WTC11 (cell line): ENCODE results near the gene PTPRN2. TPM values are rescaled to one million over a fixed set of nuclear protein-coding genes. Genes with fewer than 3 reads are reported as not detected.

Experiments
- ATAC-seq: fragments of 200-7000 bp; cut with Tn5 transposase; 2 replicates; pipeline ENCODE4 v1.10.0; 2021; ENCODE audit warnings: mild to moderate bottlenecking, moderate library complexity
- CTCF ChIA-PET: fragments of 300-600 bp; sonication (Branson Sonifier 250); formaldehyde crosslinking; loops from one replicate; lab custom pipeline; 2021; ENCODE audit warnings: antibody characterized with exemption; lab: Charles Lee
- POLR2A ChIA-PET: fragments of 350-600 bp; sonication (Branson Sonifier 250); formaldehyde crosslinking; loops from one replicate; lab custom pipeline; 2021; ENCODE audit warnings: antibody characterized with exemption; lab: Charles Lee
- DNase-seq: peaks from one replicate; pipeline ENCODE4 v3.0.0; 2021; ENCODE audit warnings: low spot score
- H3K27ac Mint-ChIP-seq: 2 replicates; pipeline ENCODE4 v1.8.0; 2021; ENCODE audit warnings: mixed read lengths
- H3K27me3 Mint-ChIP-seq: 2 replicates; pipeline ENCODE4 v1.8.0; 2021; ENCODE audit warnings: low read depth, mild to moderate bottlenecking, moderate library complexity, mixed read lengths
- H3K36me3 Mint-ChIP-seq: 2 replicates; pipeline ENCODE4 v1.8.0; 2021; ENCODE audit warnings: mixed read lengths
- H3K4me1 Mint-ChIP-seq: 2 replicates; pipeline ENCODE4 v1.8.0; 2022; ENCODE audit warnings: mixed read lengths
- H3K4me3 Mint-ChIP-seq: 2 replicates; pipeline ENCODE4 v1.8.0; 2021; ENCODE audit warnings: mild to moderate bottlenecking, moderate library complexity, mixed read lengths
- H3K9me3 Mint-ChIP-seq: 2 replicates; pipeline ENCODE4 v1.8.0; 2021; ENCODE audit warnings: mixed read lengths
- AFF4 ChIP-seq: sonication (generic); formaldehyde crosslinking; IDR thresholded peaks from 2 replicates; pipeline ENCODE4 v1.8.1; 2023; ENCODE audit warnings: mild to moderate bottlenecking, missing genetic modification reagents, borderline replicate concordance
- CREB1 ChIP-seq: sonication (generic); formaldehyde crosslinking; IDR thresholded peaks from 2 replicates; pipeline ENCODE4 v1.8.0; 2023; ENCODE audit warnings: mild to moderate bottlenecking, missing genetic modification reagents
- CREM ChIP-seq: sonication (generic); formaldehyde crosslinking; IDR thresholded peaks from 2 replicates; pipeline ENCODE4 v1.8.1; 2022; ENCODE audit warnings: mild to moderate bottlenecking, missing genetic modification reagents, moderate library complexity
- E2F1 ChIP-seq: sonication (generic); formaldehyde crosslinking; IDR thresholded peaks from 2 replicates; pipeline ENCODE4 v1.8.0; 2022; ENCODE audit warnings: mild to moderate bottlenecking, missing genetic modification reagents
- ERG ChIP-seq: fragments of 250-450 bp; sonication (Bioruptor Pico); IDR thresholded peaks from 2 replicates; pipeline ENCODE4 v1.8.0; 2021; ENCODE audit warnings: mild to moderate bottlenecking
- FOXK1 ChIP-seq: sonication (generic); formaldehyde crosslinking; IDR thresholded peaks from 2 replicates; pipeline ENCODE4 v1.8.0; 2022; ENCODE audit warnings: mild to moderate bottlenecking, moderate library complexity, missing genetic modification reagents
- GRHL2 ChIP-seq: fragments of 250-450 bp; sonication (Bioruptor Pico); IDR thresholded peaks from 2 replicates; pipeline ENCODE4 v1.8.0; 2022; ENCODE audit warnings: mild to moderate bottlenecking, moderate library complexity; ENCODE audit not compliant: insufficient replicate concordance, severe bottlenecking
- HMGA2 ChIP-seq: fragments of 250-450 bp; sonication (Bioruptor Pico); IDR thresholded peaks from 2 replicates; pipeline ENCODE4 v1.4.0; 2021; ENCODE audit warnings: mild to moderate bottlenecking, moderate library complexity
- PRDM15 ChIP-seq: sonication (generic); formaldehyde crosslinking; IDR thresholded peaks from 2 replicates; pipeline ENCODE4 v1.8.0; 2022; ENCODE audit warnings: missing genetic modification reagents
- PREB ChIP-seq: sonication (generic); formaldehyde crosslinking; IDR thresholded peaks from 2 replicates; pipeline ENCODE4 v1.8.1; 2022; ENCODE audit warnings: mild to moderate bottlenecking, missing genetic modification reagents, moderate library complexity, borderline replicate concordance
- SOX15 ChIP-seq: fragments of 250-450 bp; sonication (Bioruptor Pico); IDR thresholded peaks from 2 replicates; pipeline ENCODE4 v1.9.0; 2021; ENCODE audit warnings: mild to moderate bottlenecking
- USF1 ChIP-seq: sonication (generic); formaldehyde crosslinking; IDR thresholded peaks from 2 replicates; pipeline ENCODE4 v1.8.0; 2022; ENCODE audit warnings: mild to moderate bottlenecking, missing genetic modification reagents
- ZMAT4 ChIP-seq: fragments of 250-450 bp; sonication (Bioruptor Pico); IDR thresholded peaks from 2 replicates; pipeline ENCODE4 v1.9.0; 2021; ENCODE audit warnings: mild to moderate bottlenecking
- ZNF121 ChIP-seq: sonication (generic); formaldehyde crosslinking; IDR thresholded peaks from 2 replicates; pipeline ENCODE4 v1.8.0; 2023; ENCODE audit warnings: missing genetic modification reagents
- ZNF232 ChIP-seq: sonication (generic); formaldehyde crosslinking; IDR thresholded peaks from 2 replicates; pipeline ENCODE4 v1.8.0; 2022; ENCODE audit warnings: mild to moderate bottlenecking, missing genetic modification reagents
- ZNF416 ChIP-seq: fragments of 250-450 bp; sonication (Bioruptor Pico); IDR thresholded peaks from 2 replicates; pipeline ENCODE4 v1.9.0; 2021; ENCODE audit warnings: mild to moderate bottlenecking, inconsistent platforms
- total RNA-seq: library from RNA; stranded (reverse); gene quantifications from 3 replicates; pipeline ENCODE4 v1.2.3, GENCODE V29; 2021
- TF ChIP-seq, protein P1 (sequence below): sonication (generic); formaldehyde crosslinking; IDR thresholded peaks from 2 replicates; pipeline ENCODE4 v1.8.1; 2022; ENCODE audit warnings: missing genetic modification reagents, borderline replicate concordance
- TF ChIP-seq, protein P2 (sequence below): sonication (generic); formaldehyde crosslinking; IDR thresholded peaks from 2 replicates; pipeline ENCODE4 v1.8.1; 2023; ENCODE audit warnings: mild to moderate bottlenecking, missing genetic modification reagents, moderate library complexity

The PTPRN2 gene
- total RNA-seq, 1 experiment from 2014 or later = 4.7 TPM

- no peak for TF ChIP-seq AFF4
- no peak for TF ChIP-seq SOX15
- TF ChIP-seq, protein P1, sequence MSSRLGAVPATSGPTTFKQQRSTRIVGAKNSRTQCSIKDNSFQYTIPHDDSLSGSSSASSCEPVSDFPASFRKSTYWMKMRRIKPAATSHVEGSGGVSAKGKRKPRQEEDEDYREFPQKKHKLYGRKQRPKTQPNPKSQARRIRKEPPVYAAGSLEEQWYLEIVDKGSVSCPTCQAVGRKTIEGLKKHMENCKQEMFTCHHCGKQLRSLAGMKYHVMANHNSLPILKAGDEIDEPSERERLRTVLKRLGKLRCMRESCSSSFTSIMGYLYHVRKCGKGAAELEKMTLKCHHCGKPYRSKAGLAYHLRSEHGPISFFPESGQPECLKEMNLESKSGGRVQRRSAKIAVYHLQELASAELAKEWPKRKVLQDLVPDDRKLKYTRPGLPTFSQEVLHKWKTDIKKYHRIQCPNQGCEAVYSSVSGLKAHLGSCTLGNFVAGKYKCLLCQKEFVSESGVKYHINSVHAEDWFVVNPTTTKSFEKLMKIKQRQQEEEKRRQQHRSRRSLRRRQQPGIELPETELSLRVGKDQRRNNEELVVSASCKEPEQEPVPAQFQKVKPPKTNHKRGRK = no peak
- TF ChIP-seq PRDM15 (CRISPR knock-in tag) = no peak
- no peak for TF ChIP-seq ZNF121 (CRISPR knock-in tag)
- no peak for TF ChIP-seq PREB (CRISPR knock-in tag)
Measured at GRCh38 chr7:157565981-157566630, 1021.5 kb downstream of the PTPRN2 start (continued).

GRCh38 chr7:157565201-157565626 is 1022.4 kb downstream of the PTPRN2 start:
- POLR2A ChIA-PET = no interaction called here
- TF ChIP-seq, protein P1 = no peak
- TF ChIP-seq ZNF232 = no peak
- TF ChIP-seq ERG = no peak
- TF ChIP-seq FOXK1 = no peak
- TF ChIP-seq USF1 = no peak
- no peak for TF ChIP-seq ZNF416 (CRISPR knock-in tag)
- no peak for TF ChIP-seq CREM (CRISPR knock-in tag)
- TF ChIP-seq GRHL2 (CRISPR knock-in tag) = no peak
- no peak for TF ChIP-seq ZMAT4 (CRISPR knock-in tag)
- TF ChIP-seq E2F1 (CRISPR knock-in tag) = no peak
- TF ChIP-seq CREB1 = no peak
- TF ChIP-seq, protein P2, sequence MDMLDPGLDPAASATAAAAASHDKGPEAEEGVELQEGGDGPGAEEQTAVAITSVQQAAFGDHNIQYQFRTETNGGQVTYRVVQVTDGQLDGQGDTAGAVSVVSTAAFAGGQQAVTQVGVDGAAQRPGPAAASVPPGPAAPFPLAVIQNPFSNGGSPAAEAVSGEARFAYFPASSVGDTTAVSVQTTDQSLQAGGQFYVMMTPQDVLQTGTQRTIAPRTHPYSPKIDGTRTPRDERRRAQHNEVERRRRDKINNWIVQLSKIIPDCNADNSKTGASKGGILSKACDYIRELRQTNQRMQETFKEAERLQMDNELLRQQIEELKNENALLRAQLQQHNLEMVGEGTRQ (CRISPR knock-in tag) = no peak
- no peak for TF ChIP-seq HMGA2 (CRISPR knock-in tag)

More at GRCh38 chr7:157565201-157565626, 1022.4 kb downstream of the PTPRN2 start:
- Mint-ChIP-seq H3K36me3 (no peaks in the 10 kb centered on the region; the same call in 1 of the 2 replicates), H3K27me3 (peaks cover 27% of the 10 kb centered on the region), H3K4me1 (peaks cover 14% of the 10 kb centered on the region), H3K27ac (no peak overlapping the region), H3K4me3 (no peak overlapping the region), H3K9me3 (0 out of 2 replicates have a peak, but pooled peaks cover 4% of the 10 kb centered on the region)
- ATAC-seq (no peak), DNase-seq (no peak)
- CTCF ChIA-PET = no interaction called here
